GM13976 (cell line): ENCODE data around the gene SAMD4B.

Source experiments
- DNase-seq: peaks from one replicate; pipeline ENCODE4 v3.0.0; 2012; ENCODE audit warnings: low spot score
- in situ Hi-C: fragments of 300-500 bp; cut with MboI; formaldehyde crosslinking; loops from one replicate; pipeline ENCODE4 v1.12.0; 2022; ENCODE audit warnings: low sequenced_read_pairs, mixed read lengths, inconsistent platforms; ENCODE audit not compliant: unreplicated experiment
- TF ChIP-seq, protein P1 (sequence below): IDR thresholded peaks from 2 replicates; pipeline ENCODE4 v1.5.1; 2012; ENCODE audit warnings: borderline replicate concordance, mild to moderate bottlenecking; ENCODE audit not compliant: insufficient read depth; ENCODE audit errors: extremely low read depth, missing control alignments, control extremely low read depth

The SAMD4B gene

DNA sequence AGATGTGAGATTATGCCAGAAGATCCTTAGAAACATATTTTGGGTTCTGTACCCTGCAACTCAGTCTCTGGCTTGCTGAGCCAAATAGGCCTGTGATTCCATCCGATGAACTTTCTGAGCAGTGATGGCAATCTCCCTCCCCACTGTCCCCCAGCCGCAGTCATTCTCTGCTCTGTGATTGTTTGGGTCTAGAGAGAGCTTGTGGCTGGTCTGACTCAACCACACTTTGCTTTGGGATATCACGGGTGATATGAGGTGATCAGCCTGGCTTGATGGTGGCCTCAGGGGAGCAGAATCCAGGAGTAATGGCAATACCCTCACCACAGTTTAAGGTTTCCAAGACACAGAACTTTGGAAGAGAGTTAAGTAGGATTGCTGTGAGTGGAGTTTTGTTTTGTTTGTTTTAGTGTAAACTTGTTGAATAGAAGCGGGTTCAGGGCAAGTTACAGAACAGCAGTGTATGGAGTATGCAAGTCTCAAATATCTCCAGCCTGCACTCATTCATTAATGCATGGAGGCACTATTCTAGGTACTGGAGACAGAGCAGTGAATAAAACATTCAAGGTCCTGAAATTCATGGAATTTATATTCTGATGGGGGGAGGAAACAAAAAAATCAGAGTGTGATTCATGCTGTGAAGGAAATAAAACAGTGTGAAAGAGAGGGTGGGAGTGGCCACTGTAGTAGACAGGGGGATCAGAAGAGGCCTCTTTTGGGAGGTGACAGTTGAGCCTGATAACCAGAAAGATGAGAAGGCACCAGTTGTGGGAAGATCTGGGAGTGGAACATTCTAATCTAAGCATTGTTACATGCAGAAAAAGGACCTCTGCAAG, 5.3 kb downstream of the SAMD4B start:
- in situ Hi-C loops: no loop called here
- TF ChIP-seq, protein P1, sequence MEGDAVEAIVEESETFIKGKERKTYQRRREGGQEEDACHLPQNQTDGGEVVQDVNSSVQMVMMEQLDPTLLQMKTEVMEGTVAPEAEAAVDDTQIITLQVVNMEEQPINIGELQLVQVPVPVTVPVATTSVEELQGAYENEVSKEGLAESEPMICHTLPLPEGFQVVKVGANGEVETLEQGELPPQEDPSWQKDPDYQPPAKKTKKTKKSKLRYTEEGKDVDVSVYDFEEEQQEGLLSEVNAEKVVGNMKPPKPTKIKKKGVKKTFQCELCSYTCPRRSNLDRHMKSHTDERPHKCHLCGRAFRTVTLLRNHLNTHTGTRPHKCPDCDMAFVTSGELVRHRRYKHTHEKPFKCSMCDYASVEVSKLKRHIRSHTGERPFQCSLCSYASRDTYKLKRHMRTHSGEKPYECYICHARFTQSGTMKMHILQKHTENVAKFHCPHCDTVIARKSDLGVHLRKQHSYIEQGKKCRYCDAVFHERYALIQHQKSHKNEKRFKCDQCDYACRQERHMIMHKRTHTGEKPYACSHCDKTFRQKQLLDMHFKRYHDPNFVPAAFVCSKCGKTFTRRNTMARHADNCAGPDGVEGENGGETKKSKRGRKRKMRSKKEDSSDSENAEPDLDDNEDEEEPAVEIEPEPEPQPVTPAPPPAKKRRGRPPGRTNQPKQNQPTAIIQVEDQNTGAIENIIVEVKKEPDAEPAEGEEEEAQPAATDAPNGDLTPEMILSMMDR: no peak
- no peak for DNase-seq

- in situ Hi-C loops: no loop called here
- TF ChIP-seq, protein P1: no peak
- no peak for DNase-seq
These were observed 7.1 kb downstream of the SAMD4B start for GRCh38 chr19:39349326-39349725.

GRCh38 chr19:39350156-39350555, 7.9 kb downstream of the SAMD4B start:
- DNase-seq: no peak
- TF ChIP-seq, protein P1: no peak
- in situ Hi-C loops: no loop called here

DNA sequence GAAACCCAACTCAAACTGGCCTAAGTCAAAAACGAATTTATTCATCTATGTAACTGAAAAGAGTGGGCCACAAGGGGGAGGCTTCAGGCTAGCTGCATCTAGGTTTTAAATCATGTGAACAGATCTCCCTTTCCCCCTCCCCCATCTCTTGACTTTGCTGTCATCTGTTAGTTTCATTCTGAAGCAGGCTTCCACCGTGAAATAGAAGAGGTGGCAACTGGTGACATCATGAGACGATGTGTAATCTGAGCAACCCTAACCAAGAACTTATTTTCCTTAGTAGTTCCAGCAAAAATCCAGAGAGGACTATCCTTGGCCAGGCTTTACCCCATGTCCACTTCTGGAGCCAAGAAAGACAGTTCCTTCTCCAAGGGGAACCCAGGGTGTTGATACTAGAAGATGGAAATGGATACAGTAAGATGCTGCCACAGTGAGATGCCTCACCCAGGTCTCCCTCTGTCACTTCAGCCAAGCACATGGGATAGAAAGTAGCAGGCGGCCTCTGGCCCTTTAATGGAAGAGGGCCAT, 9.4 kb downstream of the SAMD4B start:
- TF ChIP-seq, protein P1: peak; percentile 31
- in situ Hi-C loops: no loop called here
- DNase-seq: peak; percentile 87

DNA sequence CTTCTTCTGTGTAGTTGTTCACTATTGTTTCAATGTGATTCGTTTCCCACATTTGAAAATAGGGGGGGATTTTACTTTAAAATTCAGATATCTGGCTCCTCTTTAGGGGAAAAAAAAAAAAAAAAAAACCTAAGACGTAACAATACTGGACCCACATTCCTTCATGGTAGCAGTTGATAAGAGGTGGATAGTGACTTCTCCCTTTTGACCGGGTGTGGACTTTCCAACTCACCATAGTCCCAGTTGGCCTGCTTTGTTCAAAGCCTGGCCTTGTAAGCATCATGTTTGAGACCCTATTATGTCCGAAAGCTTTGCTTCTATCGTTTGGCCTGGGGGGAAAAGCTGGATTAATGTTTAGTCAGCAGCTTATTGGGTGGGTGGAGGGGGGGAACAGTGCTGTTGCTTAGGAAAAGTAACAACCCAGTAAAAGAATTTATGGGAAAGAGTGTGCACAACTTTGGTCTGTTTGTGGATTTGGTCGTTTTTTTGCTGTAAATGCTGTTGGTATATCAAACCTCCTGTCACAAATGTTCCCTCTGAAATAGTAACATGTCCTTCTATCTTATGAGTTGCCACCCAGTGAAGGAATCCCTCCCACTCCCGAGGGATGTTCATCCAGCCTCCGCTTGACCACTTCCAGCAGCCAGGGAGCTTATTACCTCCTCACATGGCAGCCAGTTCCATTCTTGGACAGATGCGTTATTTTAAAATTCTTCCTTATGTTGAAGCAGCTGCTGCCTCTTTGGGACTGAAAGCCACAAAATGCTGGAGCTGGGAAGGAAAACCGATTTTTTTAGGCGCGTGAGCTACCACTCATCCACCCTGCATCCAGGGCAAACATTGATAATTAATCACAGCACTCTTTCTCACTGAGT, 10.4 kb downstream of the SAMD4B start:
- no peak for DNase-seq
- TF ChIP-seq, protein P1: no peak
- in situ Hi-C loops: no loop called here

DNA sequence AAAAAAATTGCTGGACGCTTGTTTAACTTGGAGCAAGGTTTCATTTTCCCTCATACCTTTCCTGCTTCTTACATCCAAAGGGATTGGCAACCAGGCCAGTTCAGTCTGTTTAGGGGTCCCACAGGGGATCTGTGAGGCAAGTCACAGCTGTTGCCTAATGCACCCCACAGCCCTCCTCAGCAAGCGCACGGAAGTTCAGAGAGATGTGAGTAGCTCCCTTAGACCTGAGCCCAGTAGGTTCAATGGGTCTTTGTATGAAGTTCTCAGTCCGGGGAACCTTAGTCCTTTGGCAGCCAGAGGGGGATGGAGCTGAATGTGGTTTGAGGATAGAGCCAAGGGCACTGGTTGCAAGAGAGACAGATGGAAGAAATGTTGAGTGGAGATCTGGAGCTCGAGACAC, 13.0 kb downstream of the SAMD4B start:
- DNase-seq: no peak
- TF ChIP-seq, protein P1: no peak
- in situ Hi-C loops: no loop called here
